ENCODE measurements around the gene ARL6IP4.
"Not testable (repeated sequence)": the region's sequence is repeated elsewhere in the genome, so short reads cannot be mapped to it uniquely, and the experiment has no call there.

ARL6IP4 gene

GRCh38 chr12:123013185-123014095, 33.0 kb downstream of the ARL6IP4 start:
- DNase-seq, result no peak

- not testable (repeated sequence) for DNase-seq
Observed at GRCh38 chr12:123014473-123014872, 34.0 kb downstream of the ARL6IP4 start.

- DNase-seq, result no peak
Observed at GRCh38 chr12:123017753-123018152, 37.3 kb downstream of the ARL6IP4 start.

GRCh38 chr12:123019841-123020138, 39.3 kb downstream of the ARL6IP4 start:
- no peak for DNase-seq

GRCh38 chr12:123021688-123022604, 41.5 kb downstream of the ARL6IP4 start:
- DNase-seq, result no peak

GRCh38 chr12:123022846-123023245, 42.4 kb downstream of the ARL6IP4 start:
- DNase-seq, result no peak

- no peak for DNase-seq
Observed at GRCh38 chr12:123024819-123025391, 44.4 kb downstream of the ARL6IP4 start.

- DNase-seq, result no peak
Observed at GRCh38 chr12:123026094-123026853, 45.8 kb downstream of the ARL6IP4 start.

GRCh38 chr12:123027726-123028445, 47.4 kb downstream of the ARL6IP4 start:
- DNase-seq, result no peak

GRCh38 chr12:123028475-123028874, 48.0 kb downstream of the ARL6IP4 start:
- no peak for DNase-seq

GRCh38 chr12:123029550-123029949, 49.1 kb downstream of the ARL6IP4 start:
- DNase-seq, result no peak

GRCh38 chr12:123030686-123031085, 50.2 kb downstream of the ARL6IP4 start:
- DNase-seq, result no peak

- no peak for DNase-seq
Observed at GRCh38 chr12:123031171-123031845, 50.8 kb downstream of the ARL6IP4 start.
